HepG2 (cell line): ENCODE measurements around the gene C9orf40. TPM values are rescaled to one million over a fixed set of nuclear protein-coding genes. Genes with fewer than 3 reads are reported as not detected.

Experiments
- GTF3A ChIP-seq: sonication (generic); formaldehyde crosslinking; conservative IDR thresholded peaks from 2 replicates; pipeline ENCODE4 v1.4.0; 2020; ENCODE audit warnings: mild to moderate bottlenecking, missing genetic modification reagents
- KDM6A ChIP-seq: IDR thresholded peaks from 2 replicates; pipeline ENCODE4 v1.6.1; 2016; ENCODE audit warnings: low read depth
- LCORL ChIP-seq, 2 experiments: fragments of 450-650 bp in 1 of 2; sonication (generic) in 1 of 2; formaldehyde crosslinking in 1 of 2; IDR thresholded peaks; 2 replicates each; pipeline versions ENCODE4 v1.5.0 to v1.6.1; 2017 to 2020; ENCODE audit warnings: antibody characterized with exemption in 1 of 2, missing genetic modification reagents in 1 of 2
- NR2C2 ChIP-seq: sonication (generic); formaldehyde crosslinking; IDR thresholded peaks from 2 replicates; pipeline ENCODE4 v1.4.0; 2020; ENCODE audit warnings: missing genetic modification reagents, mild to moderate bottlenecking, moderate library complexity, borderline replicate concordance
- TOPORS ChIP-seq: sonication (generic); formaldehyde crosslinking; IDR thresholded peaks from 2 replicates; pipeline ENCODE4 v1.8.0; 2023; ENCODE audit warnings: mild to moderate bottlenecking, missing genetic modification reagents
- ZNF550 ChIP-seq: sonication (generic); formaldehyde crosslinking; IDR thresholded peaks from 2 replicates; pipeline ENCODE4 v1.4.0; 2020; ENCODE audit warnings: mild to moderate bottlenecking, missing genetic modification reagents, borderline replicate concordance
- ZNF7 ChIP-seq: IDR thresholded peaks from 2 replicates; pipeline ENCODE4 v1.6.1; 2016; ENCODE audit warnings: missing biosample characterization, missing genetic modification reagents
- ZNF703 ChIP-seq: sonication (generic); formaldehyde crosslinking; IDR thresholded peaks from 2 replicates; pipeline ENCODE4 v1.5.1; 2020; ENCODE audit warnings: missing genetic modification reagents, mild to moderate bottlenecking, moderate library complexity, borderline replicate concordance
- ZNF792 ChIP-seq: IDR thresholded peaks from 2 replicates; pipeline ENCODE4 v1.6.1; 2016
- polyA plus RNA-seq, 8 experiments: library from polyadenylated mRNA; depleted of rRNA in 3 of 8; stranded (reverse) in 7 of 8; unstranded in 1 of 8; fragments of >200 nt; fragmentation: Illumina TruSeq in 4 of 8; extraction: Trizol in 4 of 8; gene quantifications; 2 replicates each; pipeline versions ENCODE4 v1.2.1 to v1.2.3, GENCODE V29; 2011 to 2016; ENCODE audit warnings: low read depth in 4 of 8, missing spikeins in 1 of 8, mixed read lengths in 1 of 8; ENCODE audit not compliant: insufficient read depth in 1 of 8
- total RNA-seq, 5 experiments: library from RNA; depleted of rRNA; stranded (reverse); fragments of >200 nt; fragmentation: Illumina TruSeq; extraction: Trizol; gene quantifications; 2 replicates each; pipeline ENCODE4 v1.2.3, GENCODE V29; 2016; ENCODE audit warnings: low read depth in 1 of 5
- TF ChIP-seq, protein P1 (sequence below): sonication (generic); formaldehyde crosslinking; IDR thresholded peaks from 2 replicates; pipeline ENCODE4 v1.4.0; 2020; ENCODE audit warnings: mild to moderate bottlenecking, missing genetic modification reagents
- TF ChIP-seq, protein P2 (sequence below): sonication (generic); formaldehyde crosslinking; IDR thresholded peaks from 2 replicates; pipeline ENCODE4 v1.4.0; 2020; ENCODE audit warnings: missing genetic modification reagents
- TF ChIP-seq, protein P3 (sequence below): sonication (generic); formaldehyde crosslinking; IDR thresholded peaks from 2 replicates; pipeline ENCODE4 v1.5.0; 2020; ENCODE audit warnings: mild to moderate bottlenecking, missing genetic modification reagents
- TF ChIP-seq, protein P4 (sequence below): sonication (generic); formaldehyde crosslinking; IDR thresholded peaks from 2 replicates; pipeline ENCODE4 v1.5.0; 2020; ENCODE audit warnings: missing genetic modification reagents
- TF ChIP-seq, protein P5 (sequence below): sonication (generic); formaldehyde crosslinking; IDR thresholded peaks from 2 replicates; pipeline ENCODE4 v1.4.0; 2020; ENCODE audit warnings: mild to moderate bottlenecking, missing genetic modification reagents

Gene C9orf40
- total and polyA plus RNA-seq, 2 of the 13 experiments (the other 11 are each of a cell fraction or from before 2014, with no cell fraction given), result 3.0 to 13.5 TPM

DNA sequence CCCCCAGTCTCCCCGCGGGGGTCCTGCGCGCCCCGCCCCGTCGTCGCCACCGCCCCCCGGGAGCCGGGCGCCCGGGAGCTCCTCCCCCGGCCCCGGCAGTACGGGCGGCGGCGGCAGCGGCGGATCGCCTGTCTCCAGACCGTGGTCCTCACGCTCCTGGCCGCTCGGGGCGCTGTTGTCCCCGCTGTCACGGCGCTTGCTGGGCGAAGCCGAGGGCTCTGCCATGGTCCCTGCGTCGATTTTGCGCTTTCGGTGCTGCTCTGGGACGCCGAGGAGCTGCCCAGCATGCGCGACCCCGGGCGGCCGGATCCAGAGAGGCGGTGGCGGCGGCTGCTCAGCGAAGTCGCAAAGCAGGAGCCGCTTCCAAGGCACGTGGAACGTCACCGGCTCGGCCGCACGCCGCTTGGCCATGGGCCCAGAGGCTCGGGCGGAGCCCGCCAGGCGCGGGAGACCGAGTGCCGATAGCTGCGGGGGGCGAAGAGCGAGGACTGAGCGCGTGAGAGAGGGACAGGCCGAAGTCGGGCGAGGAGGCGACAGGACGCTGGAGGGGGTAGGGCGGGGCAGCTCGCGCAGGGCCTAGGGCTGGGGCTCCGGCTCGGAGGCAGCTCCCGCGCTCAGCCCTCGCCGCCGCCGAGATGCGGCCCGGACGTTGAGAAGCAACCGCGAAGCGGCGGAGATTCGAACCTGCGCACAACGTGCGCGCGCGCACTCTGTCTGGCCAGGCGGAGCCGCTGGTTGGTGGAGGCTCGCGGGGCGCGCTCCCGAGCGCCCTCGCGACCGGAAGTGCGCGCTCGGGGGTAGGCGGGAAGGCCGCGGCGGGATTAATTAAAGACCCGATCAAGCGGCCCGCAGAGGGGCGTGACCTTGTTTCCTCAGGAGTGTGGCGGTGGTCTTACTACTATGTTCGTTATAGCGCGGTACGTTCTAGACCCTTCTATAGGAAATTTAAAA lies at the start of gene C9orf40 (continued):
- TF ChIP-seq, protein P1, sequence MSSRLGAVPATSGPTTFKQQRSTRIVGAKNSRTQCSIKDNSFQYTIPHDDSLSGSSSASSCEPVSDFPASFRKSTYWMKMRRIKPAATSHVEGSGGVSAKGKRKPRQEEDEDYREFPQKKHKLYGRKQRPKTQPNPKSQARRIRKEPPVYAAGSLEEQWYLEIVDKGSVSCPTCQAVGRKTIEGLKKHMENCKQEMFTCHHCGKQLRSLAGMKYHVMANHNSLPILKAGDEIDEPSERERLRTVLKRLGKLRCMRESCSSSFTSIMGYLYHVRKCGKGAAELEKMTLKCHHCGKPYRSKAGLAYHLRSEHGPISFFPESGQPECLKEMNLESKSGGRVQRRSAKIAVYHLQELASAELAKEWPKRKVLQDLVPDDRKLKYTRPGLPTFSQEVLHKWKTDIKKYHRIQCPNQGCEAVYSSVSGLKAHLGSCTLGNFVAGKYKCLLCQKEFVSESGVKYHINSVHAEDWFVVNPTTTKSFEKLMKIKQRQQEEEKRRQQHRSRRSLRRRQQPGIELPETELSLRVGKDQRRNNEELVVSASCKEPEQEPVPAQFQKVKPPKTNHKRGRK, result no peak
- peak; percentile 49; the same call in 1 of the 2 replicates for TF ChIP-seq TOPORS (CRISPR knock-in tag)
- no peak for TF ChIP-seq ZNF792 (CRISPR knock-in tag)
- TF ChIP-seq, protein P2, sequence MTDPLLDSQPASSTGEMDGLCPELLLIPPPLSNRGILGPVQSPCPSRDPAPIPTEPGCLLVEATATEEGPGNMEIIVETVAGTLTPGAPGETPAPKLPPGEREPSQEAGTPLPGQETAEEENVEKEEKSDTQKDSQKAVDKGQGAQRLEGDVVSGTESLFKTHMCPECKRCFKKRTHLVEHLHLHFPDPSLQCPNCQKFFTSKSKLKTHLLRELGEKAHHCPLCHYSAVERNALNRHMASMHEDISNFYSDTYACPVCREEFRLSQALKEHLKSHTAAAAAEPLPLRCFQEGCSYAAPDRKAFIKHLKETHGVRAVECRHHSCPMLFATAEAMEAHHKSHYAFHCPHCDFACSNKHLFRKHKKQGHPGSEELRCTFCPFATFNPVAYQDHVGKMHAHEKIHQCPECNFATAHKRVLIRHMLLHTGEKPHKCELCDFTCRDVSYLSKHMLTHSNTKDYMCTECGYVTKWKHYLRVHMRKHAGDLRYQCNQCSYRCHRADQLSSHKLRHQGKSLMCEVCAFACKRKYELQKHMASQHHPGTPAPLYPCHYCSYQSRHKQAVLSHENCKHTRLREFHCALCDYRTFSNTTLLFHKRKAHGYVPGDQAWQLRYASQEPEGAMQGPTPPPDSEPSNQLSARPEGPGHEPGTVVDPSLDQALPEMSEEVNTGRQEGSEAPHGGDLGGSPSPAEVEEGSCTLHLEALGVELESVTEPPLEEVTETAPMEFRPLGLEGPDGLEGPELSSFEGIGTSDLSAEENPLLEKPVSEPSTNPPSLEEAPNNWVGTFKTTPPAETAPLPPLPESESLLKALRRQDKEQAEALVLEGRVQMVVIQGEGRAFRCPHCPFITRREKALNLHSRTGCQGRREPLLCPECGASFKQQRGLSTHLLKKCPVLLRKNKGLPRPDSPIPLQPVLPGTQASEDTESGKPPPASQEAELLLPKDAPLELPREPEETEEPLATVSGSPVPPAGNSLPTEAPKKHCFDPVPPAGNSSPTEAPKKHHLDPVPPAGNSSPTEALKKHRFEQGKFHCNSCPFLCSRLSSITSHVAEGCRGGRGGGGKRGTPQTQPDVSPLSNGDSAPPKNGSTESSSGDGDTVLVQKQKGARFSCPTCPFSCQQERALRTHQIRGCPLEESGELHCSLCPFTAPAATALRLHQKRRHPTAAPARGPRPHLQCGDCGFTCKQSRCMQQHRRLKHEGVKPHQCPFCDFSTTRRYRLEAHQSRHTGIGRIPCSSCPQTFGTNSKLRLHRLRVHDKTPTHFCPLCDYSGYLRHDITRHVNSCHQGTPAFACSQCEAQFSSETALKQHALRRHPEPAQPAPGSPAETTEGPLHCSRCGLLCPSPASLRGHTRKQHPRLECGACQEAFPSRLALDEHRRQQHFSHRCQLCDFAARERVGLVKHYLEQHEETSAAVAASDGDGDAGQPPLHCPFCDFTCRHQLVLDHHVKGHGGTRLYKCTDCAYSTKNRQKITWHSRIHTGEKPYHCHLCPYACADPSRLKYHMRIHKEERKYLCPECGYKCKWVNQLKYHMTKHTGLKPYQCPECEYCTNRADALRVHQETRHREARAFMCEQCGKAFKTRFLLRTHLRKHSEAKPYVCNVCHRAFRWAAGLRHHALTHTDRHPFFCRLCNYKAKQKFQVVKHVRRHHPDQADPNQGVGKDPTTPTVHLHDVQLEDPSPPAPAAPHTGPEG (CRISPR knock-in tag), result no peak
- TF ChIP-seq NR2C2 (CRISPR knock-in tag), result 0 out of 2 replicates have a peak, but pooled peaks have one; percentile 29
- TF ChIP-seq ZNF7 (CRISPR knock-in tag), result no peak
- TF ChIP-seq KDM6A (CRISPR knock-in tag), result no peak
- TF ChIP-seq, protein P3, sequence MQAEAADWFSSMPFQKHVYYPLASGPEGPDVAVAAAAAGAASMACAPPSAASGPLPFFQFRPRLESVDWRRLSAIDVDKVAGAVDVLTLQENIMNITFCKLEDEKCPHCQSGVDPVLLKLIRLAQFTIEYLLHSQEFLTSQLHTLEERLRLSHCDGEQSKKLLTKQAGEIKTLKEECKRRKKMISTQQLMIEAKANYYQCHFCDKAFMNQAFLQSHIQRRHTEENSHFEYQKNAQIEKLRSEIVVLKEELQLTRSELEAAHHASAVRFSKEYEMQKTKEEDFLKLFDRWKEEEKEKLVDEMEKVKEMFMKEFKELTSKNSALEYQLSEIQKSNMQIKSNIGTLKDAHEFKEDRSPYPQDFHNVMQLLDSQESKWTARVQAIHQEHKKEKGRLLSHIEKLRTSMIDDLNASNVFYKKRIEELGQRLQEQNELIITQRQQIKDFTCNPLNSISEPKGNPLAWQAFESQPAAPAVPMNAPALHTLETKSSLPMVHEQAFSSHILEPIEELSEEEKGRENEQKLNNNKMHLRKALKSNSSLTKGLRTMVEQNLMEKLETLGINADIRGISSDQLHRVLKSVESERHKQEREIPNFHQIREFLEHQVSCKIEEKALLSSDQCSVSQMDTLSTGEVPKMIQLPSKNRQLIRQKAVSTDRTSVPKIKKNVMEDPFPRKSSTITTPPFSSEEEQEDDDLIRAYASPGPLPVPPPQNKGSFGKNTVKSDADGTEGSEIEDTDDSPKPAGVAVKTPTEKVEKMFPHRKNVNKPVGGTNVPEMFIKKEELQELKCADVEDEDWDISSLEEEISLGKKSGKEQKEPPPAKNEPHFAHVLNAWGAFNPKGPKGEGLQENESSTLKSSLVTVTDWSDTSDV (CRISPR knock-in tag), result peak; percentile 95
- TF ChIP-seq, protein P4, sequence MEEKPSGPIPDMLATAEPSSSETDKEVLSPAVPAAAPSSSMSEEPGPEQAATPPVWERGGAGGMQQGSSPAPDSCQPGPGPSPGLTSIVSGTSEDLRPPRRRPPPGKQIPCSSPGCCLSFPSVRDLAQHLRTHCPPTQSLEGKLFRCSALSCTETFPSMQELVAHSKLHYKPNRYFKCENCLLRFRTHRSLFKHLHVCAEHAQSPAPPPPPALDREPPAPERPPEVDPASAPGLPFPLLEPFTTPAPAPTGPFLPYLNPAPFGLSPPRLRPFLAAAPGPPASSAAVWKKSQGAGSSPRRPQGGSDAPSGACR, result peak; percentile 63; the same call in 1 of the 2 replicates
- TF ChIP-seq LCORL (IDR thresholded peaks at IDR 0.05), result no peak
- TF ChIP-seq LCORL (CRISPR knock-in tag; IDR thresholded peaks at IDR 0.05), result peak; percentile 73
- peak; percentile 63; the same call in 1 of the 2 replicates for TF ChIP-seq ZNF550 (CRISPR knock-in tag)
- TF ChIP-seq ZNF703 (CRISPR knock-in tag), result peak; percentile 97; the same call in 1 of the 2 replicates
- TF ChIP-seq GTF3A (CRISPR knock-in tag), result no peak
- TF ChIP-seq, protein P5, sequence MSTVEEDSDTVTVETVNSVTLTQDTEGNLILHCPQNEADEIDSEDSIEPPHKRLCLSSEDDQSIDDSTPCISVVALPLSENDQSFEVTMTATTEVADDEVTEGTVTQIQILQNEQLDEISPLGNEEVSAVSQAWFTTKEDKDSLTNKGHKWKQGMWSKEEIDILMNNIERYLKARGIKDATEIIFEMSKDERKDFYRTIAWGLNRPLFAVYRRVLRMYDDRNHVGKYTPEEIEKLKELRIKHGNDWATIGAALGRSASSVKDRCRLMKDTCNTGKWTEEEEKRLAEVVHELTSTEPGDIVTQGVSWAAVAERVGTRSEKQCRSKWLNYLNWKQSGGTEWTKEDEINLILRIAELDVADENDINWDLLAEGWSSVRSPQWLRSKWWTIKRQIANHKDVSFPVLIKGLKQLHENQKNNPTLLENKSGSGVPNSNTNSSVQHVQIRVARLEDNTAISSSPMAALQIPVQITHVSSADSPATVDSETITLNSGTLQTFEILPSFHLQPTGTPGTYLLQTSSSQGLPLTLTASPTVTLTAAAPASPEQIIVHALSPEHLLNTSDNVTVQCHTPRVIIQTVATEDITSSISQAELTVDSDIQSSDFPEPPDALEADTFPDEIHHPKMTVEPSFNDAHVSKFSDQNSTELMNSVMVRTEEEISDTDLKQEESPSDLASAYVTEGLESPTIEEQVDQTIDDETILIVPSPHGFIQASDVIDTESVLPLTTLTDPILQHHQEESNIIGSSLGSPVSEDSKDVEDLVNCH (CRISPR knock-in tag), result peak; percentile 76; the same call in 1 of the 2 replicates
